ENCODE measurements around the gene MYT1.
"Not testable (repeated sequence)": the region's sequence is repeated elsewhere in the genome, so short reads cannot be mapped to it uniquely, and the experiment has no call there.

Gene MYT1

DNA sequence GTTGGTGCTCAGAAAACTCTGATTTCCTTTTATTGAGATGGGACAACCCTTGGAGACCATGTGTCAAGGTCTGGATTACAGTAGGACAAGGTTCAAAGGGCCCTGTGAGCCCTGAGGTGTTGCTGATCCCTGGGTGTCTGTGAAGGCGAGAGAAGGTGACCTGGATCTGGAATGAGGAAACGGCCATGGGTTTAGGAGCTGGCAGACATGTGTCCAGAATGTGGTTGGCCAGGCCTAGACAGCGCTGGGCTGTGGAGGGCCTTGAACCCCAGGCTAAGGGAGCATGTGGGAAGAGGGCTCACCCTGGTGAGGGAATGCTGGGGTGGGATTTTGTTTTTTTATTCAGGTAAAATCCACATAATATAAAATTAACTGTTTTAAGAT is 116.2 kb downstream of the MYT1 start:
- DNase-seq, result no peak

DNA sequence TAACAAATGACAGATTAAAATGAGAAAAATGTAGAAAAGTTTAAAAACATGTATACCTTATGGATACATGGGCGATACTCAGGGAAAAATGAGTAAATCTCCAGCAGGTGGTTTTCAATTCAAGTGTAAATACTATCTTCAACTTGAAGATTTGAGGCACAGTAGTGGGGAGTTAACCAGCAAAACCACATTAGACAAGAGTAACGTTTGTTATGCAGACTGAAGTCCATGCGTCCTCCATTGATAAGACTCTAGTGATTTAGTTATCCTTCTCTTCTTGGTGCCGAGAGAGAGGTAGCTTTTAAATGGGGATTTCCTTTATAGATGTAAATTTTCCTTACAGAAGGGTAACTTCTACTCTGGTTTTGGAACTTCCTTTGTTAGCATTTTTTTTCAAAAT is 119.4 kb downstream of the MYT1 start:
- DNase-seq, result no peak

DNA sequence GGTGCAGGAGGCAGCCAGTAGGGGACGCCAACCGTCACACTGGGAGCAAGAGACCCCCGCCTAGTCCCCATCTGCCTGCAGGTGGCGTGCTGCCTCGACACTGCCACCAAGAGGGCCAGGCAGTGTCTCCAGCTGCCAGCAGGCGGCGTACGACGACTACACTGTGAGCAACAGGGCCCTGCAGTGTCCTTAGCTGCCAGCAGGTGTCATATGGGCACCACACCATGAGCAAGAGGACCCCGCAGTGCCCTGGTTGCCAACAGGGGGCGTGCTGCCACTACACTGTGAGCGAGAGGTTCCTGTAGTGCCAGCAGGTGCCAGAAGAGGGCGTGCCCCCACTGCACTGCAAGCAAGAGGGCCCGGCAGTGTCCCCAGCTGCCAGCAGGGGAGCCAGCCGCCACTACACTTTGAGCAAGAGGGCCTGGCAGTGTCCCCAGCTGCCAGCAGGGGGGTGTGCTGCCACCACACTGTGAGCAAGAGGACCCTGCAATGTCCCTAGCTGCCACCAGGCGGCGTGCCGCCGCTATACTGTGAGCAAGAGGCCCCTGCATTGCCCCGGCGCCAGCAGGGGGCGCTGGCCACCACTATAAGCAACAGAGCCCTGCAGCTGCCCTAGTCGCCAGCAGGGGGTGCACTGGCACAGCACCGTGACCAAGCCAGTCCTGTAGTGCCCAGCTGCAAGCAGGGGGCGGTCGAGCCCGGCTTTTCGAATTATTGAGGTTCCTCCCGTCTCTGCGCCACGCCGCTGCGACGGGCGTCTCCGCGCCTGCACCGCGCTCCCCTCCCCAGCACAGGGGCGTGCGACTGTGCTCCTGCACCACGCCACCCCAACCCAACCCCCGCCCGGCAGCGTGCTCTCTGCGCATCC is 121.6 kb downstream of the MYT1 start:
- not testable (repeated sequence) for DNase-seq

DNA sequence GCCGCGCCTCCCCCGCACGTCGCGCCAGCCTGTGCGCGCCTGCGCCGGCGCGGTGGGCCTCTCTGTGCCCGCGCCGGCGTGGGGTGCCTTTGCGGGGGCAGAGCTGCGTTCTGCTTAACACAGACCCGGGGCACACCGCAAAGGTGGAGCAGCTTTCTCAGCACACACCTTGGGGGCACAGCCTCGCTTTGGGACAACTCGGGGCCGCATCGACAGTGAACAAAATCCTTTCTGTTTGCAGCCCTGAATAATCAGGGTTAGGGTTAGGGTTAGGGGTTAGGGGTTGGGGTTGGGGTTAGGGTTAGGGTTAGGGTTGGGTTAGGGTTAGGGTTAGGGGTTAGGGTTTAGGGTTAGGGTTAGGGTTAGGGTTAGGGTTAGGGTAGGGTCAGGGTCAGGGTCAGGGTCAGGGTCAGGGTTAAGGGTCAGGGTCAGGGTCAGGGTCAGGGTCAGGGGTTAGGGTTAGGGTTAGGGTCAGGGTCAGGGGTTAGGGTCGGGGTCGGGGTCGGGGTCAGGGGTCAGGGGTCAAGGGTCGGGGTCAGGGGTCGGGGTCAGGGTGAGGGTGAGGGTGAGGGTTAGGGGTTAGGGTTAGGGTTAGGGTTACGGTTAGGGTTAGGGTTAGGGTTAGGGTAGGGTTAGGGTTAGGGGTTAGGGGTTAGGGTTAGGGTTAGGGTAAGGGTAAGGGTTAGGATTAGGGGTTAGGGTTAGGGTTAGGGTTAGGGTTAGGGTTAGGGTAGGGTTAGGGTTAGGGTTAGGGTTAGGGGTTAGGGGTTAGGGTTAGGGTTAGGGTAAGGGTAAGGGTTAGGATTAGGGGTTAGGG is 122.4 kb downstream of the MYT1 start:
- DNase-seq, result not testable (repeated sequence)

DNA sequence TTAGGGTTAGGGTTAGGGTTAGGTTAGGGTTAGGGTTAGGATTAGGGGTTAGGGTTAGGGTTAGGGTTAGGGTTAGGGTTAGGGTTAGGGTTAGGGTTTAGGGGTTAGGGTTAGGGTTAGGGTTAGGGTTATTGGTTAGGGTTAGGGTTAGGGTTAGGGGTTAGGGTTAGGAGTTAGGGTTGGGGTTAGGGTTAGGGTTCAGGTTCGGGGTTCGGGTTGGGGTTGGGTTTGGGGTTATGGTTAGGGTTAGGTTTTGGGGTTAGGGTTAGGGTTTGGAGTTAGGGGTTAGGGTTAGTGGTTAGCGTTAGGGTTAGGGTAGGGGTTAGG is 123.0 kb downstream of the MYT1 start:
- not testable (repeated sequence) for DNase-seq
